K562 (cell line): Measurements from ENCODE around the gene DLGAP1. TPM values are rescaled to one million over a fixed set of nuclear protein-coding genes. Genes with fewer than 3 reads are reported as not detected.

Experiments
- KLF13 ChIP-seq: fragments of 450-650 bp; IDR thresholded peaks from 2 replicates; pipeline ENCODE4 v1.6.1; 2016; ENCODE audit warnings: missing genetic modification characterization, low read depth, mild to moderate bottlenecking, missing compliant biosample characterization, moderate library complexity, borderline replicate concordance
- POU5F1 ChIP-seq: fragments of 150-350 bp; IDR thresholded peaks from 2 replicates; pipeline ENCODE4 v1.6.1; 2014; ENCODE audit warnings: borderline replicate concordance, low read length, low read depth, mild to moderate bottlenecking; ENCODE audit not compliant: partially characterized antibody
- ZNF668 ChIP-seq: fragments of 250-450 bp; sonication (Bioruptor Pico); IDR thresholded peaks from 2 replicates; pipeline ENCODE4 v1.8.0; 2022; ENCODE audit warnings: mild to moderate bottlenecking, inconsistent platforms
- polyA plus RNA-seq, 8 experiments: library from polyadenylated mRNA; depleted of rRNA in 4 of 8; stranded (reverse) in 5 of 8; unstranded in 3 of 8; fragments of >200 nt; fragmentation: Nextera tagmentation in 2 of 8; fragmentation: Illumina TruSeq in 1 of 8; extraction: Ambion mirVana in 2 of 8; extraction: Trizol in 1 of 8; gene quantifications; 2 replicates each; pipeline versions ENCODE4 v1.2.1 to v1.2.3, GENCODE V29; 2011 to 2014; ENCODE audit warnings: inconsistent platforms in 1 of 8, missing spikeins in 1 of 8
- total RNA-seq, 7 experiments: library from RNA; depleted of rRNA in 6 of 7; stranded (reverse); fragments of >200 nt in 6 of 7; fragmentation: Illumina TruSeq in 2 of 7; extraction: Trizol in 2 of 7; gene quantifications; 2 replicates each; pipeline versions ENCODE4 v1.2.1 to v1.2.3, GENCODE V29; 2011 to 2021; ENCODE audit warnings: low replicate concordance in 1 of 7
- TF ChIP-seq, protein P1 (sequence below): fragments of 450-650 bp; IDR thresholded peaks from 2 replicates; pipeline ENCODE4 v1.6.1; 2016; ENCODE audit warnings: low read depth

DLGAP1 gene
- total and polyA plus RNA-seq, 9 of the 15 experiments (the other 6 are each of a cell fraction or from before 2014, with no cell fraction given): 0.04 to 0.22 (median 0.08) TPM

DNA sequence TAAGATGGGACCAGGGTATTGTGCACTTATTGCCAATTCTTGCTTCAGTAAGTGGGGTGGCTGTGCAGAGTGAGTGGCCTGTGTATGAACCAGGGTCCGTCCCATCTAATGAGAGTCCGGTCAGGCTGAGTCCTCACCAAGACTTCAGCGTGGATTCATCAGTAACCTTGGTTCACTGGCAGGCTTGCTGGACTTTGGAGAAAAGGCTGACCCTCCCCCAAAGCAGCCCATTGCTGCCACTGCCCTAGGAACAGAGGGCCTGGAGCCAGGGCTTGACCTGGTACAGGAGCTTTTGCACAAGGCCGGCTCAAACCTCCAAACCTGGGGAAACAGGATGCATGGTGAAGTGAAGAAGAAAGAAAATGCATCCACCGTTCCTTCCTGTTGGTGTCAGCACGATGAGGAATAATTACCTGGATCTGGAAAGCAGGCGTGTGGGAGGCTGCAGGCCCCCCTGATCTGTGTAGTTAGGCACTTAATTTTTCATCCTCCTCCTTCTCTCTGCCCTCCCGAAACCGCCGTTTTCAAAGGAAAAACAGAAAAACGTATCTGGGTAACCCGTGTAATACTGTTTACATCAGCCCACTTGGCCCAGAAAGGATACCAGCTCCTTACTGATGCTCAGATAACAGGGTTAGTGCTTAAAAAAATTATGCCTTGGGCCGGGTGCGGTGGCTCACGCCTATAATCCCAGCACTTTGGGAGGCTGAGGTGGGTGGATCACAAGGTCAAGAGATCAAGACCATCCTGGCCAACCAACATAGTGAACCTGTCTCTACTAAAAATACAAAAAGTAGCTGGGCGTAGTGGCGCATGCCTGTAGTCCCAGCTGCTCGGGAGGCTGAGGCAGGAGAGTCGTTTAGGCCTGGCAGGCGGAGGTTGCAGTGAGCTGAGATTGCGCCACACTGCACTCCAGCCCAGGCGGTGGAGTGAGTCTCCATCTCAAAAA is 857.4 kb downstream of the DLGAP1 start (continued):
- TF ChIP-seq, protein P1, sequence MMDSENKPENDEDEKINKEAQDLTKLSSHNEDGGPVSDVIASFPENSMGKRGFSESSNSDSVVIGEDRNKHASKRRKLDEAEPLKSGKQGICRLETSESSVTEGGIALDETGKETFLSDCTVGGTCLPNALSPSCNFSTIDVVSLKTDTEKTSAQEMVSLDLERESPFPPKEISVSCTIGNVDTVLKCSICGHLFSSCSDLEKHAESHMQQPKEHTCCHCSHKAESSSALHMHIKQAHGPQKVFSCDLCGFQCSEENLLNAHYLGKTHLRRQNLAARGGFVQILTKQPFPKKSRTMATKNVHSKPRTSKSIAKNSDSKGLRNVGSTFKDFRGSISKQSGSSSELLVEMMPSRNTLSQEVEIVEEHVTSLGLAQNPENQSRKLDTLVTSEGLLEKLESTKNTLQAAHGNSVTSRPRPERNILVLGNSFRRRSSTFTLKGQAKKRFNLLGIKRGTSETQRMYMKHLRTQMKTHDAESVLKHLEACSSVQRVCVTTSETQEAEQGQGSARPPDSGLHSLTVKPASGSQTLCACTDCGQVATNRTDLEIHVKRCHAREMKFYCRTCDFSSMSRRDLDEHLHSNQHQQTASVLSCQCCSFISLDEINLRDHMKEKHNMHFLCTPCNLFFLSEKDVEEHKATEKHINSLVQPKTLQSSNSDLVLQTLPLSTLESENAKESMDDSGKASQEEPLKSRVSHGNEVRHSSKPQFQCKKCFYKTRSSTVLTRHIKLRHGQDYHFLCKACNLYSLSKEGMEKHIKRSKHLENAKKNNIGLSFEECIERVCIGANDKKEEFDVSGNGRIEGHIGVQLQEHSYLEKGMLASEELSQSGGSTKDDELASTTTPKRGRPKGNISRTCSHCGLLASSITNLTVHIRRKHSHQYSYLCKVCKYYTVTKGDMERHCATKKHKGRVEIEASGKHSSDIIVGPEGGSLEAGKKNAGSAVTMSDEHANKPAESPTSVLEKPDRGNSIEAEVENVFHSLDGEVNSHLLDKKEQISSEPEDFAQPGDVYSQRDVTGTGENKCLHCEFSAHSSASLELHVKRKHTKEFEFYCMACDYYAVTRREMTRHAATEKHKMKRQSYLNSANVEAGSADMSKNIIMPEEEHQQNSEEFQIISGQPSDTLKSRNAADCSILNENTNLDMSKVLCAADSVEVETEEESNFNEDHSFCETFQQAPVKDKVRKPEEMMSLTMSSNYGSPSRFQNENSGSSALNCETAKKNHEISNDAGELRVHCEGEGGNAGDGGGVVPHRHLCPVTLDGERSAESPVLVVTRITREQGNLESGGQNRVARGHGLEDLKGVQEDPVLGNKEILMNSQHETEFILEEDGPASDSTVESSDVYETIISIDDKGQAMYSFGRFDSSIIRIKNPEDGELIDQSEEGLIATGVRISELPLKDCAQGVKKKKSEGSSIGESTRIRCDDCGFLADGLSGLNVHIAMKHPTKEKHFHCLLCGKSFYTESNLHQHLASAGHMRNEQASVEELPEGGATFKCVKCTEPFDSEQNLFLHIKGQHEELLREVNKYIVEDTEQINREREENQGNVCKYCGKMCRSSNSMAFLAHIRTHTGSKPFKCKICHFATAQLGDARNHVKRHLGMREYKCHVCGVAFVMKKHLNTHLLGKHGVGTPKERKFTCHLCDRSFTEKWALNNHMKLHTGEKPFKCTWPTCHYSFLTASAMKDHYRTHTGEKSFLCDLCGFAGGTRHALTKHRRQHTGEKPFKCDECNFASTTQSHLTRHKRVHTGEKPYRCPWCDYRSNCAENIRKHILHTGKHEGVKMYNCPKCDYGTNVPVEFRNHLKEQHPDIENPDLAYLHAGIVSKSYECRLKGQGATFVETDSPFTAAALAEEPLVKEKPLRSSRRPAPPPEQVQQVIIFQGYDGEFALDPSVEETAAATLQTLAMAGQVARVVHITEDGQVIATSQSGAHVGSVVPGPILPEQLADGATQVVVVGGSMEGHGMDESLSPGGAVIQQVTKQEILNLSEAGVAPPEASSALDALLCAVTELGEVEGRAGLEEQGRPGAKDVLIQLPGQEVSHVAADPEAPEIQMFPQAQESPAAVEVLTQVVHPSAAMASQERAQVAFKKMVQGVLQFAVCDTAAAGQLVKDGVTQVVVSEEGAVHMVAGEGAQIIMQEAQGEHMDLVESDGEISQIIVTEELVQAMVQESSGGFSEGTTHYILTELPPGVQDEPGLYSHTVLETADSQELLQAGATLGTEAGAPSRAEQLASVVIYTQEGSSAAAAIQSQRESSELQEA: no peak
- TF ChIP-seq POU5F1 (no peak), KLF13 (tag) (0 out of 2 replicates have a peak, but pooled peaks have one; percentile 23), ZNF668 (CRISPR knock-in tag) (no peak; the same call in 1 of the 2 replicates)
